ENCODE measurements around the gene UBE2N.

DNA sequence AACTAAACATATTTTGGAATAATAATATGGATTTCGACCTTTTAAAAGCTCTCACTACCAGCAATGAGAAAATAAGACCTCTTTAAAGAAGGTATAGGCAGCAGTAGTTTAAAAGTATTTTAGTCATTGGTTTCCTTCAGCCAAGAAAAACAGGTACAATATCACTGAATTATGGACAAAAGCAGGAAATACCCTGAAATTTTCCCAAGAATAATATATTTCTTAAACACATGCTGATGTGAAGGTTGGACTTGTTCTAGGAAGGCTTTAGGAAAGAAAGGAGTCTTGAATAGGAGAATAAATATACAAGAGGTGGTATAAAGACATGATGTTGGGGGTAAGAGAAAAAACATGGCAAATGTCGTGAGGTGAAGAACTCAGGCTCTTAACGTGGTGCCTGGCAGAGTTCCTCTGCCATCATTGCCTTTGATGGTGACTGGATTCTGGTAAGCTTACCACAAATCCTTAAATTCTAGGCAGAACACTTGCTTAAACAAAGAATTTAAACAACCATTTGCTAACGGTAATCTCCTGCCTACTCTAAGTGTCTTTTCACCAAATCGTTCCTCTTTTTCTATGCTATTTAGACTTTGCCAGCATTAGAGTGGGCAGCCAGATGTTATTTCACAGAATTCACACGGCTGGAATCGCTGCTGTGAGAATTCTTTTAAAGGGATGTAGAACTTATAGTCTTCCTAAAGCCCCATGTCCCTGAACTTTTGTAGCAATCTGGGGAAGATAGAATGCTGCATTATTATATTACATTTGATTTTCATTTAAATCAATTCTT lies 75.9 kb downstream of the UBE2N start:
- TF ChIP-seq EZH2 (IDR thresholded peaks at IDR 0.05; ENCODE audit: borderline replicate concordance, control insufficient read depth, low read depth, low read length) (no peak), NFYA (IDR thresholded peaks at IDR 0.05; ENCODE audit: borderline replicate concordance, low read depth, low read length) (no peak), CEBPB (IDR thresholded peaks at IDR 0.05; ENCODE audit: borderline replicate concordance in 1 of 2, low read depth in 2 of 2, low read length in 2 of 2) (no peak), POLR2AphosphoS5 (IDR thresholded peaks at IDR 0.05; ENCODE audit: low read length) (no peak), JUNB (IDR thresholded peaks at IDR 0.05) (no peak), ZNF24 (IDR thresholded peaks at IDR 0.05) (no peak), EP300 (IDR thresholded peaks at IDR 0.05; ENCODE audit: borderline replicate concordance in 1 of 2, control insufficient read depth in 1 of 2, low read depth in 2 of 2, low read length in 2 of 2) (no peak)
- TF ChIP-seq, protein P1, sequence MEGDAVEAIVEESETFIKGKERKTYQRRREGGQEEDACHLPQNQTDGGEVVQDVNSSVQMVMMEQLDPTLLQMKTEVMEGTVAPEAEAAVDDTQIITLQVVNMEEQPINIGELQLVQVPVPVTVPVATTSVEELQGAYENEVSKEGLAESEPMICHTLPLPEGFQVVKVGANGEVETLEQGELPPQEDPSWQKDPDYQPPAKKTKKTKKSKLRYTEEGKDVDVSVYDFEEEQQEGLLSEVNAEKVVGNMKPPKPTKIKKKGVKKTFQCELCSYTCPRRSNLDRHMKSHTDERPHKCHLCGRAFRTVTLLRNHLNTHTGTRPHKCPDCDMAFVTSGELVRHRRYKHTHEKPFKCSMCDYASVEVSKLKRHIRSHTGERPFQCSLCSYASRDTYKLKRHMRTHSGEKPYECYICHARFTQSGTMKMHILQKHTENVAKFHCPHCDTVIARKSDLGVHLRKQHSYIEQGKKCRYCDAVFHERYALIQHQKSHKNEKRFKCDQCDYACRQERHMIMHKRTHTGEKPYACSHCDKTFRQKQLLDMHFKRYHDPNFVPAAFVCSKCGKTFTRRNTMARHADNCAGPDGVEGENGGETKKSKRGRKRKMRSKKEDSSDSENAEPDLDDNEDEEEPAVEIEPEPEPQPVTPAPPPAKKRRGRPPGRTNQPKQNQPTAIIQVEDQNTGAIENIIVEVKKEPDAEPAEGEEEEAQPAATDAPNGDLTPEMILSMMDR (IDR thresholded peaks at IDR 0.05 in 2 of 3, conservative IDR thresholded peaks at IDR 0.05 in 1 of 3; ENCODE audit: control insufficient read depth in 2 of 3, extremely low read depth in 1 of 3, insufficient read depth in 1 of 3, low read depth in 3 of 3, low read length in 3 of 3) = no peak
